HG02610 (cell line): ENCODE data around the gene SKIL.
A peak's percentile ranks its signal among the peaks of the same experiment; 100 is the strongest.

ENCODE experiments used
- ATAC-seq: cut with Tn5 transposase; IDR thresholded peaks from one replicate; pipeline ENCODE4 v1.9.1; 2021; ENCODE audit warnings: mild to moderate bottlenecking, moderate library complexity; ENCODE audit not compliant: unreplicated experiment

SKIL gene

GRCh38 chr3:170386468-170386867 lies 29.0 kb downstream of the SKIL start:
- ATAC-seq, result no peak

GRCh38 chr3:170387950-170388349 lies 30.4 kb downstream of the SKIL start:
- no peak for ATAC-seq

GRCh38 chr3:170391108-170391507 lies 33.6 kb downstream of the SKIL start:
- ATAC-seq, result no peak

- no peak for ATAC-seq
Measured at GRCh38 chr3:170397685-170398084, 40.2 kb downstream of the SKIL start.

- ATAC-seq, result no peak
Measured at GRCh38 chr3:170405101-170405500, 47.6 kb downstream of the SKIL start.

GRCh38 chr3:170410428-170411029 lies 53.0 kb downstream of the SKIL start:
- no peak for ATAC-seq

- no peak for ATAC-seq
Measured at GRCh38 chr3:170413291-170413690, 55.8 kb downstream of the SKIL start.

- peak; percentile 53 for ATAC-seq
Measured at GRCh38 chr3:170414202-170414663, 56.7 kb downstream of the SKIL start.

- ATAC-seq, result no peak
Measured at GRCh38 chr3:170417090-170417489, 59.6 kb downstream of the SKIL start.

- no peak for ATAC-seq
Measured at GRCh38 chr3:170418422-170419398, 61.2 kb downstream of the SKIL start, which contains the start of gene CLDN11. TSS of gene CLDN11 (plus strand) at chr3:170418868. CDS start at chr3:170419067, 199 bp downstream.

- ATAC-seq, result no peak
Measured at GRCh38 chr3:170419557-170420087, 62.1 kb downstream of the SKIL start.

GRCh38 chr3:170420307-170420821 lies 62.8 kb downstream of the SKIL start:
- ATAC-seq, result no peak

GRCh38 chr3:170421111-170421641 lies 63.7 kb downstream of the SKIL start:
- no peak for ATAC-seq

- ATAC-seq, result no peak
Measured at GRCh38 chr3:170421758-170422157, 64.2 kb downstream of the SKIL start.

- ATAC-seq, result no peak
Measured at GRCh38 chr3:170423001-170423615, 65.6 kb downstream of the SKIL start.

- ATAC-seq, result no peak
Measured at GRCh38 chr3:170424879-170425278, 67.4 kb downstream of the SKIL start.

GRCh38 chr3:170425491-170426239 lies 68.2 kb downstream of the SKIL start:
- ATAC-seq, result no peak

GRCh38 chr3:170426240-170426797 lies 68.8 kb downstream of the SKIL start:
- ATAC-seq, result no peak

GRCh38 chr3:170428095-170428494 lies 70.6 kb downstream of the SKIL start:
- no peak for ATAC-seq

GRCh38 chr3:170429050-170429449 lies 71.5 kb downstream of the SKIL start:
- peak; percentile 59 for ATAC-seq
